Endometrium (tissue), 2 donors: ENCODE results near the gene MAN2A1.
"Not testable (repeated sequence)": the region's sequence is repeated elsewhere in the genome, so short reads cannot be mapped to it uniquely, and the experiment has no call there.

Experiments
- FAIRE-seq: peaks from 2 replicates; lab custom pipeline; 2012; peaks lifted over from hg19 to GRCh38; lab: Jason Lieb, UNC
- donor health status: control.
- donor health status: control.

The MAN2A1 gene

GRCh38 chr5:109874108-109874507 is 184.4 kb downstream of the MAN2A1 start:
- no peak for FAIRE-seq

GRCh38 chr5:109876030-109876725 is 186.5 kb downstream of the MAN2A1 start:
- FAIRE-seq, result no peak

GRCh38 chr5:109876941-109877669 is 187.4 kb downstream of the MAN2A1 start:
- FAIRE-seq, result no peak

GRCh38 chr5:109877670-109878045 is 187.9 kb downstream of the MAN2A1 start:
- no peak for FAIRE-seq

- FAIRE-seq, result no peak
Observed at GRCh38 chr5:109878887-109879286, 189.2 kb downstream of the MAN2A1 start.

- no peak for FAIRE-seq
Observed at GRCh38 chr5:109880907-109881685, 191.4 kb downstream of the MAN2A1 start.

GRCh38 chr5:109882546-109882945 is 192.8 kb downstream of the MAN2A1 start:
- FAIRE-seq, result no peak

- FAIRE-seq, result no peak
Observed at GRCh38 chr5:109884676-109885075, 194.9 kb downstream of the MAN2A1 start.

GRCh38 chr5:109885205-109885604 is 195.5 kb downstream of the MAN2A1 start:
- FAIRE-seq, result no peak

GRCh38 chr5:109888989-109889388 is 199.3 kb downstream of the MAN2A1 start:
- no peak for FAIRE-seq

- not testable (repeated sequence) for FAIRE-seq
Observed at GRCh38 chr5:109893271-109893670, 203.5 kb downstream of the MAN2A1 start.

- peak; percentile 93 for FAIRE-seq
Observed at GRCh38 chr5:109898269-109899162, 208.8 kb downstream of the MAN2A1 start.

GRCh38 chr5:109899163-109899535 is 209.4 kb downstream of the MAN2A1 start:
- FAIRE-seq, result no peak

GRCh38 chr5:109900461-109900860 is 210.7 kb downstream of the MAN2A1 start:
- FAIRE-seq, result no peak

GRCh38 chr5:109900911-109901627 is 211.3 kb downstream of the MAN2A1 start:
- no peak for FAIRE-seq

GRCh38 chr5:109901628-109901981 is 211.9 kb downstream of the MAN2A1 start:
- FAIRE-seq, result no peak

- FAIRE-seq, result no peak
Observed at GRCh38 chr5:109903061-109903460, 213.3 kb downstream of the MAN2A1 start.

GRCh38 chr5:109905906-109906305 is 216.2 kb downstream of the MAN2A1 start:
- no peak for FAIRE-seq

GRCh38 chr5:109907189-109907588 is 217.5 kb downstream of the MAN2A1 start:
- FAIRE-seq, result no peak

- FAIRE-seq, result no peak
Observed at GRCh38 chr5:109907731-109908130, 218.0 kb downstream of the MAN2A1 start.

- no peak for FAIRE-seq
Observed at GRCh38 chr5:109908366-109908765, 218.6 kb downstream of the MAN2A1 start.
